HG02885 (cell line): Measurements from ENCODE around the gene YRDC.
"Not testable (repeated sequence)": the region's sequence is repeated elsewhere in the genome, so short reads cannot be mapped to it uniquely, and the experiment has no call there.

Source experiments
- ATAC-seq: cut with Tn5 transposase; IDR thresholded peaks from one replicate; pipeline ENCODE4 v1.9.1; 2021; ENCODE audit warnings: mild to moderate bottlenecking; ENCODE audit not compliant: unreplicated experiment, poor library complexity

Gene YRDC

DNA sequence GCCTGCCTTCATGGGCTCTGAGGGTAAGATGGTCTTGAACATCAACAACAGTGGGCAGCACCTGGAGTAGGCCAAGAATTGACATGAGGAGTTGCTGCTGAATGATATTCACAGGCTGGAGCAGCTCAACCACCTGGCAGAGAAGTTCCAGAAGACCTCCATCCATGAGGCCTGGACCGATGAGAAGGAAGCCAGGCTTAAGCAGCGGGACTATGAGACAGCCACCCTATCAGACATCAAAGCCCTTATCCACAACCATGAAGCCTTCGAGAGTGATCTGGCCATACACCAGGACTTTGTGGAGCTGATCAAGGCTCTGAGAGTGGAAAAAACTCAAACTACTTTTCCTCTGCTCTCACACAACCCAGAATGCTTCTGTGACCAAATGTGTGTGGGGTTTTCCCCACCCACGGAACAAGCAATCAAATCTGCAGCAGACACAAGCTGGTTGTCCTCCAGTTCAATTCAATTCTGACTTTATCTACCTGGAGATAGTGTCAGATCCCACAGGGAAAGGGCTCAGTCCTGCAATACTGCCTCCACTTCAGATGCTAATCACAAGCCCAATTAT, 31.0 kb downstream of the YRDC start:
- ATAC-seq, result no peak

DNA sequence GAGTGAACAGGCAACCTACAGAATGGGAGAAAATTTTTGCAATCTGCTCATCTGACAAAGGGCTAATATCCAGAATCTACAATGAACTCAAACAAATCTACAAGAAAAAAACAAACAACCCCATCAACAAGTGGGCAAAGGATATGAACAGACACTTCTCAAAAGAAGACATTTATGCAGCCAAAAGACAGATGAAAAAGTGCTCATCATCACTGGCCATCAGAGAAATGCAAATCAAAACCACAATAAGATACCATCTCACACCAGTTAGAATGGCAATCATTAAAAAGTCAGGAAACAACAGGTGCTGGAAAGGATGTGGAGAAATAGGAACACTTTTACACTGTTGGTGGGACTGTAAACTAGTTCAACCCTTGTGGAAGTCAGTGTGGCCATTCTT, 36.6 kb downstream of the YRDC start:
- not testable (repeated sequence) for ATAC-seq

- ATAC-seq, result no peak
Observed at GRCh38 chr1:37767488-37767887, 40.5 kb downstream of the YRDC start.

- ATAC-seq, result no peak
Observed at GRCh38 chr1:37765916-37766664, 41.9 kb downstream of the YRDC start.

GRCh38 chr1:37764888-37765441, 43.0 kb downstream of the YRDC start, which contains the start of gene EPHA10:
EPHA10 (minus strand) TSS chr1:37765120; CDS start chr1:37765066, 54 bp downstream.
- no peak for ATAC-seq

DNA sequence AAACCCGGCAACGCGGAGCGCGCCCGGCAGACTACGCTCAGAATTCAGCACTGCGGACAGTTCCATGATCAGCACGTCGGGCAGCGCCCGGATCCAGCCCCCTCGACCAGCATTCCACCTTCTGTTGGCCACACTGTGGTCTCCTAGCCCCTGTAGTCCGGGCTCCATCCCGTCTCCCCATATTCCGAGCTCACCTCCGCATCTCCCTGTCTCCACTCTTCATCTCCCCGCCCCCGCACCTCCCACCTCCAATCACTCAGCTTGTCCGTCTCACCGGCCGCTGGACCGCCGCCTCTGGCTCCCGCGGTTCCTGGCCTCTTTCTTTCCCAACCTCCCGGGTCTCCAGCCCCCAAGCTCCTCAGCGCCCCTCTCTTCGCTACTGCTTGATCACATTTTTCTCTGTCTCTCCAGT, 43.6 kb downstream of the YRDC start:
- ATAC-seq, result no peak

GRCh38 chr1:37763791-37764413, 44.1 kb downstream of the YRDC start:
- ATAC-seq, result no peak

GRCh38 chr1:37762516-37762915, 45.5 kb downstream of the YRDC start:
- ATAC-seq, result no peak

DNA sequence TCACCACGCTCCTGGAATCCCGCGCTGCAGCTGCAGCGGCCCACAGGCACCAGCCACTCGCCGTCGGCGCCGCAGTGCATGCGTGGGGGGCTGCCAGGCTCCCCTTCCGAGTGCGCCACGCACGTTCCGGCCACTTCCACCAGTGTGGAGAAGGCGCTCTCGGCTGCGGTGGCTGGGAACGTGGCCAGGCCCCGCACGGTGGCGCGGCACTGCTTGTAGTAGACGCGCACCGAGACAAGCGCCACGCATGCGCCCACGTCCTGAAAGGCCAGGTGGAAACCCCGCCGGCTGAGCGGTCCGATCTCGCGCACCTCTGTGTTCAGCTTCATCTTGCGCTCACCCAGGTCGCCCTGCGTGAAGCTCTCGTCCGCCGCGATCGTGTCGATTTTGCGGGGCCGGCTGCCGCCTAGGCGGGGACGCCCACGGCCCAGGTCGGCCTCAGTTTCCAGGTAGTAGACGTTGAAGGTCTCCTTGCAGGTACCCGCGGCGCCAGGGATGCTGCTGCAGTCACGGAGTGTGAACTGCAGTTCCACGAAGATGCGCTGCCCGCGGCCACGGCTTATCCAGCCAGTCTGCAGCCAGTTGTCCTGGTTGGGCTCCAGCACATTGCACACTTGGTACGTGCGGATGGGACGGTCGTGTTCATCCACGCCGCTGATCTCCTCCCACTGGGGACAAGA, 46.5 kb downstream of the YRDC start:
- ATAC-seq, result no peak

DNA sequence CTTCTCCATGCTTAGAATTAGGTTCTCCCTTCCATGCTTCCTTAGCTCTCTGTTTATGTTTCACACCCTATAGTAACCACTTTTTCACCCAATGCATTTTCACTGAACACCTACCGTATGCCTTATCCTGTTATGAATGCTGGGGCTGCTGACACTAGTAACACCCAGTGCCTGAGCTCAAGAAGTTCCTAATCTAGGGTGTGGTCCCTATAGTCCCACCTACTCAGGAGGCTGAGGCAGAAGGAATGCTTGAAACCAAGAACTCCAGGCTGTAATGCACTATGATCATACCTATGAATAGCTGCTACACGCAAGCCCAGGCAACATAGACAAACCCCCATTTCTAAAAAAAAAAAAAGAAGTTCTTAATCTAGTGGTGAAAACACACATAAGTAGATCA, 48.6 kb downstream of the YRDC start:
- no peak for ATAC-seq

DNA sequence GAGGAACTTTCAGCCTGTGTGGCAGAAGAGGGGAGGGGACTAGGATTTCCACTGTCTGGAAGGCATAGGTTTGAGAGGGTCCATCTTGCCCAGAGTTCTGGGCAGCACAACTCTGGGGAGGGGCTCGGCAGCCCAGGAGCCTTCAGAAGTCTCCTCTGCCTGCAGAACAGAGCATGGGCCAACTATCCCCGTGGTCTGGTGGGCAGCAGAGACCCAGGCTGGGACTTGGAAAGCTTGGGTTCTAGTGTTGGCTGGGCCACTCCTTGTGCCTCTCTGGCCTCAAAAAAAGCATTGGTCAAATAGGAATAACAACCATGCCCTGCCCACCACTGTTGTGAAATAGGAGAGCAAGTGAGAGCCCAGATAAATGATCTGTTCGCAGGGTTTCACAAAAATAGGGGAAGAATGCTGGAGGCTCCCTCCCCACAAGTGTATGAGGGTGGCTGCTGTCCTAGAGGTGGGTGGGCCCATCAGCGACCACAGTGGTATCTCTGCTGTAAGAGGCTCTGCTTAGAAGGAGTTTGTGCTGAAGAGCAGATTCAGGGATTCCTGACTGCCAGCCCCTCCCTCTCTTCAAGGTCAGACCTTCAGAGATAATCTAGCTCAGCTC, 52.0 kb downstream of the YRDC start:
- ATAC-seq, result no peak

DNA sequence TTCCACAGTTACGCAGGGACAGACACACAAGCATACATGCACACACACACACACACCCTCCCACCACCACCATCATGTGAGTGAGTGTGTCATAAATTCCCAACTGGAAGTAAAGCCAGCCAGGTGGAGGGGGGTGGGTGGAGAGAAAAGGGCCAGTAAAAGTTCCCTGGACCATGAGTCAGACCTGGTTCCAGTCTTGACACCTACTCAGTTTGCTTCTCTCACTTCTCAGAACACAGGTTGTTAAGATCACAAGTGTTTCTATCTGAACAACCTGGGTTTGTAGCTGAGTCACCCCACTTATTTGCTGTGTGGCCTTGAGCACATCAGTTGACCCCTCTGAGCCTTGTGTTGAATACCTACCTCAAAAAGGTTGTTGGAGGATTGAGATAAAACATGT, 52.7 kb downstream of the YRDC start:
- ATAC-seq, result no peak

DNA sequence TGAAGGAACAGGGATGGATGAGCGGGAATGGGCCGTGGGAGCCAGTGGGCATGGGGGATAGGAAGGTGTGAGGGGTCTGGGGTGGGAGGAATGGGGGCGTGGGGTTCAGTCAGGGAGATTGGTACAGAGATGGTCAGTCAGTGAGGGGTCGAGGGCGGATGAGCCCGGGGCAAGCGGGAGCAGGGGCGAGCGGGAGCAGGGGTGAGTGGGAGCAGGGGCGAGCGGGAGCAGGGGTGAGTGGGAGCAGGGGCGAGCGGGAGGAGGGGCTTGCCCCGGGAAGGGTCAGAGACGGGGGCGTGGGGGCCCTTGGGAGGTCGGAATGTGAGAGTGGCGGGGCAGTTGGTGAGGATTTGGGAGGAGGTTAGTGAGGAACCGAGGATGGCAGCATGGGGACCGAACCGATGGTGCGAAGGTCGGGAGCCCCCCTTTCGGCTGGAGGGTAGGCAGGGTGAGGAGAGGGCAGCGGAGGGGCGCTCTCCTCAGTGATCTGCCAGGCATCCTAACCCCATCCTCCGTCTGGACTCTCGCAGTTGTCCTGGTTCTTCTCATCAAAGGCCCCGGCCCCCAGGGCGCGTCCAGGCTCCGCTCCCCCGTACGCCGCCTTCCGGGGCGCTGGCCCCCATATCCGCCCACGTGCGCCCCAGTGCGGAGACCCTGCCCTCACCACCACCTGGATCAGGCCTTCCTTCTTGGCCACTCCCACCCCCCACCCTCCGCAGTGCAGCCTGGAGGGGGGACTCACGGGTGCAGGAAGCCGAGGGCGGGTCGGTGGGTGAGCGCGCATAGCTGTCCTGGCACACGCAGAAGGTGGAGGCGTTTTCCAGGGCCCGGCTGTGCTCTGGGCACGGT, 54.3 kb downstream of the YRDC start:
- ATAC-seq, result no peak
